Uterus (tissue), 4 donors: ENCODE data around the gene NGF. TPM values are rescaled to one million over a fixed set of nuclear protein-coding genes. Genes with fewer than 3 reads are reported as not detected.

Source experiments
- DNase-seq, 2 donors: peaks; one replicate each; pipeline ENCODE4 v3.0.0-alpha.2; 2019 to 2020
- H3K27ac ChIP-seq, 2 donors: fragments of 200-600 bp; sonication (generic); 1 replicate in 1 of 2; 2 replicates in 1 of 2; pipeline ENCODE4 v1.5.1; 2016 to 2018
- H3K27me3 ChIP-seq, 2 donors: fragments of 200-600 bp; sonication (generic); one replicate each; pipeline ENCODE4 v1.5.1; 2018 to 2019; ENCODE audit warnings: control low read depth in 1 of 2
- H3K36me3 ChIP-seq, 2 donors: fragments of 200-600 bp; sonication (generic); one replicate each; pipeline ENCODE4 v1.5.1; 2019; ENCODE audit warnings: control low read depth in 1 of 2
- H3K4me1 ChIP-seq, 2 donors: fragments of 200-600 bp; sonication (generic); one replicate each; pipeline ENCODE4 v1.5.1; 2018 to 2019; ENCODE audit warnings: control low read depth in 1 of 2
- H3K4me3 ChIP-seq, 2 donors: fragments of 200-600 bp; sonication (generic); 1 replicate in 1 of 2; 2 replicates in 1 of 2; pipeline ENCODE4 v1.5.1; 2018 to 2019; ENCODE audit warnings: mild to moderate bottlenecking in 1 of 2
- H3K9me3 ChIP-seq, 2 donors: fragments of 200-600 bp; sonication (generic); one replicate each; pipeline ENCODE4 v1.5.1; 2019; ENCODE audit warnings: control low read depth in 1 of 2
- POLR2A ChIP-seq, 2 donors: fragments of 450-650 bp; IDR thresholded peaks; one replicate each; pipeline ENCODE4 v1.6.1; 2016; ENCODE audit warnings: antibody characterized with exemption in 2 of 2, mild to moderate bottlenecking in 1 of 2, moderate library complexity in 1 of 2
- intact Hi-C: fragments of 100-400 bp; cut with DNase I; formaldehyde crosslinking; loops from one replicate; pipeline ENCODE4 v1.15.1; 2023; ENCODE audit warnings: low total_unique reads
- total RNA-seq, 4 donors: library from RNA; depleted of rRNA in 3 of 4; stranded (reverse); fragments of >200 nt in 3 of 4; gene quantifications; one replicate each; pipeline versions ENCODE4 v1.1.0 to v1.2.4, GENCODE V29; 2014 to 2023
- TF ChIP-seq, protein P1 (sequence below), 4 experiments: fragments of 200-600 bp in 2 of 4; fragments of 450-650 bp in 2 of 4; sonication (generic) in 2 of 4; IDR thresholded peaks; one replicate each; pipeline ENCODE4 v1.5.1; 2016 to 2019; ENCODE audit warnings: antibody characterized with exemption in 4 of 4, mild to moderate bottlenecking in 2 of 4, moderate library complexity in 1 of 4
- donor health status: DM: yes; HTN: yes; CAD: no.

NGF gene
- total RNA-seq, 4 donors from 2014 or later, result 1.3 to 21.4 (median 13.5) TPM

GRCh38 chr1:115252585-115252984 lies 85.5 kb downstream of the NGF start:
- H3K36me3 ChIP-seq, result no peaks in the 10 kb centered on the region
- no peak for DNase-seq
- intact Hi-C loops, result no loop called here
- H3K27me3 ChIP-seq, result no peaks in the 10 kb centered on the region
- TF ChIP-seq, protein P1, sequence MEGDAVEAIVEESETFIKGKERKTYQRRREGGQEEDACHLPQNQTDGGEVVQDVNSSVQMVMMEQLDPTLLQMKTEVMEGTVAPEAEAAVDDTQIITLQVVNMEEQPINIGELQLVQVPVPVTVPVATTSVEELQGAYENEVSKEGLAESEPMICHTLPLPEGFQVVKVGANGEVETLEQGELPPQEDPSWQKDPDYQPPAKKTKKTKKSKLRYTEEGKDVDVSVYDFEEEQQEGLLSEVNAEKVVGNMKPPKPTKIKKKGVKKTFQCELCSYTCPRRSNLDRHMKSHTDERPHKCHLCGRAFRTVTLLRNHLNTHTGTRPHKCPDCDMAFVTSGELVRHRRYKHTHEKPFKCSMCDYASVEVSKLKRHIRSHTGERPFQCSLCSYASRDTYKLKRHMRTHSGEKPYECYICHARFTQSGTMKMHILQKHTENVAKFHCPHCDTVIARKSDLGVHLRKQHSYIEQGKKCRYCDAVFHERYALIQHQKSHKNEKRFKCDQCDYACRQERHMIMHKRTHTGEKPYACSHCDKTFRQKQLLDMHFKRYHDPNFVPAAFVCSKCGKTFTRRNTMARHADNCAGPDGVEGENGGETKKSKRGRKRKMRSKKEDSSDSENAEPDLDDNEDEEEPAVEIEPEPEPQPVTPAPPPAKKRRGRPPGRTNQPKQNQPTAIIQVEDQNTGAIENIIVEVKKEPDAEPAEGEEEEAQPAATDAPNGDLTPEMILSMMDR (IDR thresholded peaks at IDR 0.05), result no peak
- no peak for TF ChIP-seq POLR2A (IDR thresholded peaks at IDR 0.05)
- peaks cover 0 to 5% of the 10 kb centered on the region in 2 donors for H3K9me3 ChIP-seq
- H3K4me3 ChIP-seq, result no peak overlapping the region
- H3K4me1 ChIP-seq, result no peaks in the 10 kb centered on the region
- H3K27ac ChIP-seq, result peak overlapping the region in 1 of 2 donors; percentile 79

GRCh38 chr1:115251856-115252255 lies 86.2 kb downstream of the NGF start:
- no peaks in the 10 kb centered on the region for H3K36me3 ChIP-seq
- H3K27ac ChIP-seq, result peak overlapping the region; percentile 65 to 79
- DNase-seq, result peak; percentile 34 to 49
- TF ChIP-seq, protein P1 (IDR thresholded peaks at IDR 0.05), result no peak
- TF ChIP-seq POLR2A (IDR thresholded peaks at IDR 0.05), result no peak
- no peaks in the 10 kb centered on the region for H3K27me3 ChIP-seq
- intact Hi-C loops, result no loop called here
- peaks cover 0 to 5% of the 10 kb centered on the region in 2 donors for H3K9me3 ChIP-seq
- H3K4me1 ChIP-seq, result no peaks in the 10 kb centered on the region
- no peak overlapping the region for H3K4me3 ChIP-seq

GRCh38 chr1:115251340-115251748 lies 86.7 kb downstream of the NGF start:
- Histone ChIP-seq H3K36me3 (no peaks in the 10 kb centered on the region), H3K4me1 (no peaks in the 10 kb centered on the region), H3K4me3 (no peak overlapping the region), H3K27me3 (no peaks in the 10 kb centered on the region), H3K9me3 (peaks cover 0 to 5% of the 10 kb centered on the region in 2 donors), H3K27ac (peak overlapping the region; percentile 65 to 79)
- no peak for TF ChIP-seq POLR2A (IDR thresholded peaks at IDR 0.05)
- TF ChIP-seq, protein P1 (IDR thresholded peaks at IDR 0.05), result no peak
- intact Hi-C loops, result no loop called here
- no peak for DNase-seq

GRCh38 chr1:115246526-115246925 lies 91.5 kb downstream of the NGF start:
- H3K27me3 ChIP-seq, result no peaks in the 10 kb centered on the region
- H3K27ac ChIP-seq, result no peak overlapping the region
- TF ChIP-seq, protein P1 (IDR thresholded peaks at IDR 0.05), result no peak
- TF ChIP-seq POLR2A (IDR thresholded peaks at IDR 0.05), result no peak
- H3K4me3 ChIP-seq, result no peak overlapping the region
- no peaks in the 10 kb centered on the region for H3K4me1 ChIP-seq
- DNase-seq, result no peak
- no peaks in the 10 kb centered on the region for H3K36me3 ChIP-seq
- no peaks in the 10 kb centered on the region for H3K9me3 ChIP-seq
- intact Hi-C loops, result no loop called here

- no peaks in the 10 kb centered on the region for H3K9me3 ChIP-seq
- intact Hi-C loops, result no loop called here
These were observed 92.8 kb downstream of the NGF start for GRCh38 chr1:115245227-115245626.

More at GRCh38 chr1:115245227-115245626, 92.8 kb downstream of the NGF start:
- no peak for DNase-seq
- Histone ChIP-seq H3K4me1 (no peaks in the 10 kb centered on the region), H3K4me3 (no peak overlapping the region), H3K36me3 (no peaks in the 10 kb centered on the region), H3K27me3 (no peaks in the 10 kb centered on the region), H3K27ac (no peak overlapping the region)
- TF ChIP-seq, protein P1 (IDR thresholded peaks at IDR 0.05), result no peak
- TF ChIP-seq POLR2A (IDR thresholded peaks at IDR 0.05), result no peak
